ENCODE data around the gene ATP2B2. TPM values are rescaled to one million over a fixed set of nuclear protein-coding genes. Genes with fewer than 3 reads are reported as not detected.

Gene ATP2B2
- total RNA-seq, 3 donors from 2014 or later: 0.09 to 0.70 (median 0.12) TPM

GRCh38 chr3:10335190-10335738, 170.1 kb downstream of the ATP2B2 start:
- intact Hi-C loops (cut with DNase I, micrococcal nuclease): no loop called here
- no peak for ATAC-seq
- DNase-seq: no peak
- Histone ChIP-seq H3K36me3 (ENCODE audit: low read depth) (no peaks in the 10 kb centered on the region), H3K4me1 (ENCODE audit: low read depth) (no peaks in the 10 kb centered on the region), H3K4me3 (no peak overlapping the region), H3K9me3 (no peaks in the 10 kb centered on the region)
- TF ChIP-seq, protein P1, sequence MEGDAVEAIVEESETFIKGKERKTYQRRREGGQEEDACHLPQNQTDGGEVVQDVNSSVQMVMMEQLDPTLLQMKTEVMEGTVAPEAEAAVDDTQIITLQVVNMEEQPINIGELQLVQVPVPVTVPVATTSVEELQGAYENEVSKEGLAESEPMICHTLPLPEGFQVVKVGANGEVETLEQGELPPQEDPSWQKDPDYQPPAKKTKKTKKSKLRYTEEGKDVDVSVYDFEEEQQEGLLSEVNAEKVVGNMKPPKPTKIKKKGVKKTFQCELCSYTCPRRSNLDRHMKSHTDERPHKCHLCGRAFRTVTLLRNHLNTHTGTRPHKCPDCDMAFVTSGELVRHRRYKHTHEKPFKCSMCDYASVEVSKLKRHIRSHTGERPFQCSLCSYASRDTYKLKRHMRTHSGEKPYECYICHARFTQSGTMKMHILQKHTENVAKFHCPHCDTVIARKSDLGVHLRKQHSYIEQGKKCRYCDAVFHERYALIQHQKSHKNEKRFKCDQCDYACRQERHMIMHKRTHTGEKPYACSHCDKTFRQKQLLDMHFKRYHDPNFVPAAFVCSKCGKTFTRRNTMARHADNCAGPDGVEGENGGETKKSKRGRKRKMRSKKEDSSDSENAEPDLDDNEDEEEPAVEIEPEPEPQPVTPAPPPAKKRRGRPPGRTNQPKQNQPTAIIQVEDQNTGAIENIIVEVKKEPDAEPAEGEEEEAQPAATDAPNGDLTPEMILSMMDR (IDR thresholded peaks at IDR 0.05): no peak

DNA sequence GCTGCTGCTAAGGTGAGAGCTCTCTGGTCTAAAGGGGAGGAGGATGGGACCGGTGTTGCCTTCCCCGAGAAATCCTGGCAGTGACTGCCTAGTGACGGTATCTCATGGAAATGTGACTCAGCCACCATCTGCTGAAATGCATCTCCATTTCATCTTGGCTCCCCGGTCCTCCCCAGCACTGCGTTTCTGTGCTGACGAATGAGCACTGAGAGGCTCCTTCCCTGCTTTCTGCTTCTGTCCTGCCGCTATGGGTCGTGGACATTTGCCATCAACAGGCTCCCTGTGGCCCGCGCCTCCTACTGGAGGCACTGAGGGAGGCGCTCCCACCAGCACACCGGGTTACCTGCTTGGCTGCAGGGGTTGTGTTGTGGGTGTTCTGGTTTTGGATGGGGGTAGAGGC, 170.9 kb downstream of the ATP2B2 start:
- Histone ChIP-seq H3K9me3 (no peaks in the 10 kb centered on the region), H3K4me1 (ENCODE audit: low read depth) (no peaks in the 10 kb centered on the region), H3K4me3 (no peak overlapping the region), H3K36me3 (ENCODE audit: low read depth) (no peaks in the 10 kb centered on the region)
- TF ChIP-seq, protein P1 (IDR thresholded peaks at IDR 0.05): no peak
- no peak for ATAC-seq
- no peak for DNase-seq
- intact Hi-C loops (cut with DNase I, micrococcal nuclease): no loop called here

- Histone ChIP-seq H3K4me1 (ENCODE audit: low read depth) (no peaks in the 10 kb centered on the region), H3K36me3 (ENCODE audit: low read depth) (no peaks in the 10 kb centered on the region), H3K4me3 (no peak overlapping the region), H3K9me3 (no peaks in the 10 kb centered on the region)
- no peak for DNase-seq
- intact Hi-C loops (cut with DNase I, micrococcal nuclease): no loop called here
- no peak for ATAC-seq
- TF ChIP-seq, protein P1 (IDR thresholded peaks at IDR 0.05): no peak
Measured at GRCh38 chr3:10334042-10334441, 171.3 kb downstream of the ATP2B2 start.

DNA sequence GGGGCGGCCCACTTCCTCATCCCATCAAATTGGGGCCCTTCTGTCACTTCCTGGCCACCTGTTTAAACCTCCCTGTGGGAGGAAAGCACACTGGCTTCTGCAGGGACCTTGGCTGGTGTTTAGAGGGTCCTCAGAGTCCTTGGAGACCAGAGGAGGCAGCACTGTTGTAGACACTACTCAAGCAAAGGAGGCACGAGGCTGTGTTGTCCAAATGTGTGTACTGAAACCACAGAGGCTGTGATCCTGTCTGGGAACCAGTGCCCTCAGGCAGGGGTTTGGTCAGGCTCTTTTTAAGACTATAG, 172.1 kb downstream of the ATP2B2 start:
- Histone ChIP-seq H3K4me1 (ENCODE audit: low read depth) (no peaks in the 10 kb centered on the region), H3K4me3 (no peak overlapping the region), H3K9me3 (no peaks in the 10 kb centered on the region), H3K36me3 (ENCODE audit: low read depth) (no peaks in the 10 kb centered on the region)
- no peak for DNase-seq
- intact Hi-C loops (cut with DNase I, micrococcal nuclease): no loop called here
- TF ChIP-seq, protein P1 (IDR thresholded peaks at IDR 0.05): no peak
- no peak for ATAC-seq

GRCh38 chr3:10332481-10333348, 172.7 kb downstream of the ATP2B2 start:
- intact Hi-C loops (cut with DNase I, micrococcal nuclease): no loop called here
- H3K4me1 ChIP-seq (ENCODE audit: low read depth): no peaks in the 10 kb centered on the region
- no peaks in the 10 kb centered on the region for H3K36me3 ChIP-seq (ENCODE audit: low read depth)
- DNase-seq (no peak), ATAC-seq (no peak)
- TF ChIP-seq, protein P1 (IDR thresholded peaks at IDR 0.05): no peak
- no peak overlapping the region for H3K4me3 ChIP-seq
- no peaks in the 10 kb centered on the region for H3K9me3 ChIP-seq
